ENCODE data around the gene CHRNA7. TPM values are rescaled to one million over a fixed set of nuclear protein-coding genes. Genes with fewer than 3 reads are reported as not detected.

Gene CHRNA7
- total RNA-seq, 1 experiment from 2014 or later: 2.0 TPM

- no peaks in the 10 kb centered on the region for H3K9me3 Mint-ChIP-seq (ENCODE audit: low read depth, unreplicated experiment)
- intact Hi-C loops (cut with micrococcal nuclease; ENCODE audit: unreplicated experiment): no loop called here
- no peak for DNase-seq
- H3K27me3 Mint-ChIP-seq (ENCODE audit: unreplicated experiment): no peaks in the 10 kb centered on the region
- CTCF ChIA-PET: no interaction called here
- no TSS peak for BruUV-seq (replicated peaks)
- TF ChIP-seq CTCF (IDR thresholded peaks at IDR 0.05; ENCODE audit: unreplicated experiment): no peak
- H3K36me3 Mint-ChIP-seq (ENCODE audit: insufficient read depth, unreplicated experiment): no peaks in the 10 kb centered on the region
- H3K4me1 Mint-ChIP-seq (ENCODE audit: low read depth, unreplicated experiment): no peaks in the 10 kb centered on the region
- H3K27ac Mint-ChIP-seq (ENCODE audit: unreplicated experiment): no peak overlapping the region
- H3K4me3 Mint-ChIP-seq (ENCODE audit: low read depth, unreplicated experiment): no peak overlapping the region
These were observed 26.8 kb upstream of the CHRNA7 start for GRCh38 chr15:32003558-32003957.

GRCh38 chr15:32004249-32004648 is 26.1 kb upstream of the CHRNA7 start:
- no TSS peak for BruUV-seq (replicated peaks)

GRCh38 chr15:32007355-32007960 is 22.9 kb upstream of the CHRNA7 start:
- BruUV-seq (replicated peaks): no TSS peak
- no peak for DNase-seq
- Mint-ChIP-seq H3K9me3 (ENCODE audit: low read depth, unreplicated experiment) (no peaks in the 10 kb centered on the region), H3K27me3 (ENCODE audit: unreplicated experiment) (no peaks in the 10 kb centered on the region), H3K4me1 (ENCODE audit: low read depth, unreplicated experiment) (no peaks in the 10 kb centered on the region), H3K27ac (ENCODE audit: unreplicated experiment) (no peak overlapping the region), H3K4me3 (ENCODE audit: low read depth, unreplicated experiment) (no peak overlapping the region), H3K36me3 (ENCODE audit: insufficient read depth, unreplicated experiment) (no peaks in the 10 kb centered on the region)
- no peak for TF ChIP-seq CTCF (IDR thresholded peaks at IDR 0.05; ENCODE audit: unreplicated experiment)
- intact Hi-C loops (cut with micrococcal nuclease; ENCODE audit: unreplicated experiment): no loop called here
- CTCF ChIA-PET: no interaction called here

More at GRCh38 chr15:32004249-32004648, 26.1 kb upstream of the CHRNA7 start:
- H3K27ac Mint-ChIP-seq (ENCODE audit: unreplicated experiment): no peak overlapping the region
- CTCF ChIA-PET: no interaction called here
- intact Hi-C loops (cut with micrococcal nuclease; ENCODE audit: unreplicated experiment): no loop called here
- TF ChIP-seq CTCF (IDR thresholded peaks at IDR 0.05; ENCODE audit: unreplicated experiment): no peak
- no peak overlapping the region for H3K4me3 Mint-ChIP-seq (ENCODE audit: low read depth, unreplicated experiment)
- H3K9me3 Mint-ChIP-seq (ENCODE audit: low read depth, unreplicated experiment): no peaks in the 10 kb centered on the region
- no peak for DNase-seq
- no peaks in the 10 kb centered on the region for H3K27me3 Mint-ChIP-seq (ENCODE audit: unreplicated experiment)
- no peaks in the 10 kb centered on the region for H3K36me3 Mint-ChIP-seq (ENCODE audit: insufficient read depth, unreplicated experiment)
- H3K4me1 Mint-ChIP-seq (ENCODE audit: low read depth, unreplicated experiment): no peaks in the 10 kb centered on the region

- intact Hi-C loops (cut with micrococcal nuclease; ENCODE audit: unreplicated experiment): no loop called here
- BruUV-seq (replicated peaks): no TSS peak
- H3K4me1 Mint-ChIP-seq (ENCODE audit: low read depth, unreplicated experiment): no peaks in the 10 kb centered on the region
These were observed 15.4 kb upstream of the CHRNA7 start for GRCh38 chr15:32014953-32015352.

More at GRCh38 chr15:32014953-32015352, 15.4 kb upstream of the CHRNA7 start:
- Mint-ChIP-seq H3K4me3 (ENCODE audit: low read depth, unreplicated experiment) (no peak overlapping the region), H3K36me3 (ENCODE audit: insufficient read depth, unreplicated experiment) (no peaks in the 10 kb centered on the region), H3K9me3 (ENCODE audit: low read depth, unreplicated experiment) (no peaks in the 10 kb centered on the region), H3K27ac (ENCODE audit: unreplicated experiment) (no peak overlapping the region), H3K27me3 (ENCODE audit: unreplicated experiment) (no peaks in the 10 kb centered on the region)
- no peak for DNase-seq
- CTCF ChIA-PET: no interaction called here
- no peak for TF ChIP-seq CTCF (IDR thresholded peaks at IDR 0.05; ENCODE audit: unreplicated experiment)
